ENCODE results near the gene CHCHD10. TPM values are rescaled to one million over a fixed set of nuclear protein-coding genes. Genes with fewer than 3 reads are reported as not detected.

The CHCHD10 gene
- total RNA-seq, 1 experiment from 2014 or later = 86.0 TPM

GRCh38 chr22:23815541-23816155 is 47.9 kb upstream of the CHCHD10 start:
- TF ChIP-seq CTCF (IDR thresholded peaks at IDR 0.05; ENCODE audit: unreplicated experiment) = no peak
- DNase-seq (ENCODE audit: unreplicated experiment) = no peak
- no peak overlapping the region for H3K27ac Mint-ChIP-seq (ENCODE audit: low read depth, unreplicated experiment)
- intact Hi-C loops (cut with micrococcal nuclease) = no loop called here
- H3K9me3 Mint-ChIP-seq (ENCODE audit: unreplicated experiment) = no peaks in the 10 kb centered on the region
- no peaks in the 10 kb centered on the region for H3K27me3 Mint-ChIP-seq (ENCODE audit: insufficient read depth, unreplicated experiment)
- ChIA-PET POLR2A (no interaction called here), CTCF (interaction anchor here (0.6 to 1.1 kb wide), 2 partner anchors 29 to 34 kb away, joined by 5 to 6 read pairs; no protein-coding TSS in a partner anchor)
- peaks cover 66% of the 10 kb centered on the region for H3K36me3 Mint-ChIP-seq (ENCODE audit: insufficient read depth, unreplicated experiment)
- no peaks in the 10 kb centered on the region for H3K4me1 Mint-ChIP-seq (ENCODE audit: insufficient read depth, unreplicated experiment)
- no peak overlapping the region for H3K4me3 Mint-ChIP-seq (ENCODE audit: unreplicated experiment)
- no TSS peak for BruUV-seq (replicated peaks)

- intact Hi-C loops (cut with micrococcal nuclease) = no loop called here
- TF ChIP-seq CTCF (IDR thresholded peaks at IDR 0.05; ENCODE audit: unreplicated experiment) = no peak
- no peaks in the 10 kb centered on the region for H3K4me1 Mint-ChIP-seq (ENCODE audit: insufficient read depth, unreplicated experiment)
- H3K9me3 Mint-ChIP-seq (ENCODE audit: unreplicated experiment) = no peaks in the 10 kb centered on the region
- H3K36me3 Mint-ChIP-seq (ENCODE audit: insufficient read depth, unreplicated experiment) = peaks cover 67% of the 10 kb centered on the region
- ChIA-PET POLR2A (interaction anchor here (0.9 to 1.0 kb wide), 2 partner anchors 34 to 44 kb away, joined by 3 read pairs; partner anchors contain the start of gene CHCHD10), CTCF (interaction anchor here (1.2 to 1.8 kb wide), 2 partner anchors 38 to 43 kb away, joined by 3 to 5 read pairs; no protein-coding TSS in a partner anchor)
- BruUV-seq (replicated peaks) = no TSS peak
- H3K27me3 Mint-ChIP-seq (ENCODE audit: insufficient read depth, unreplicated experiment) = no peaks in the 10 kb centered on the region
- no peak for DNase-seq (ENCODE audit: unreplicated experiment)
- H3K4me3 Mint-ChIP-seq (ENCODE audit: unreplicated experiment) = no peak overlapping the region
- no peak overlapping the region for H3K27ac Mint-ChIP-seq (ENCODE audit: low read depth, unreplicated experiment)
Observed at GRCh38 chr22:23812378-23812777, 44.6 kb upstream of the CHCHD10 start.

- no peak overlapping the region for H3K4me3 Mint-ChIP-seq (ENCODE audit: unreplicated experiment)
- BruUV-seq (replicated peaks) = no TSS peak
- H3K27me3 Mint-ChIP-seq (ENCODE audit: insufficient read depth, unreplicated experiment) = no peaks in the 10 kb centered on the region
- intact Hi-C loops (cut with micrococcal nuclease) = no loop called here
- peaks cover 88% of the 10 kb centered on the region for H3K36me3 Mint-ChIP-seq (ENCODE audit: insufficient read depth, unreplicated experiment)
- H3K9me3 Mint-ChIP-seq (ENCODE audit: unreplicated experiment) = no peaks in the 10 kb centered on the region
- POLR2A ChIA-PET = no interaction called here
- no peaks in the 10 kb centered on the region for H3K4me1 Mint-ChIP-seq (ENCODE audit: insufficient read depth, unreplicated experiment)
- CTCF ChIA-PET = no interaction called here
- no peak for TF ChIP-seq CTCF (IDR thresholded peaks at IDR 0.05; ENCODE audit: unreplicated experiment)
- DNase-seq (ENCODE audit: unreplicated experiment) = no peak
- H3K27ac Mint-ChIP-seq (ENCODE audit: low read depth, unreplicated experiment) = no peak overlapping the region
Observed at GRCh38 chr22:23806837-23807236, 39.1 kb upstream of the CHCHD10 start.

- Mint-ChIP-seq H3K4me1 (ENCODE audit: insufficient read depth, unreplicated experiment) (no peaks in the 10 kb centered on the region), H3K27ac (ENCODE audit: low read depth, unreplicated experiment) (no peak overlapping the region), H3K27me3 (ENCODE audit: insufficient read depth, unreplicated experiment) (no peaks in the 10 kb centered on the region), H3K9me3 (ENCODE audit: unreplicated experiment) (no peaks in the 10 kb centered on the region), H3K4me3 (ENCODE audit: unreplicated experiment) (no peak overlapping the region), H3K36me3 (ENCODE audit: insufficient read depth, unreplicated experiment) (peaks cover 88% of the 10 kb centered on the region)
- POLR2A ChIA-PET = interaction anchor here (1.3 kb wide), 1 partner anchor 10 kb away, joined by 3 read pairs; no protein-coding TSS in a partner anchor
- DNase-seq (ENCODE audit: unreplicated experiment) = no peak
- TF ChIP-seq CTCF (IDR thresholded peaks at IDR 0.05; ENCODE audit: unreplicated experiment) = no peak
- no TSS peak for BruUV-seq (replicated peaks)
- CTCF ChIA-PET = no interaction called here
- intact Hi-C loops (cut with micrococcal nuclease) = no loop called here
Observed at GRCh38 chr22:23804781-23805291, 37.1 kb upstream of the CHCHD10 start.
